Adrenal gland (tissue), 12 donors: ENCODE results near the gene SEMA3G. TPM values are rescaled to one million over a fixed set of nuclear protein-coding genes. Genes with fewer than 3 reads are reported as not detected.

Source experiments
- DNase-seq, 7 donors: peaks; one replicate each; pipeline ENCODE4 v3.0.0-alpha.2; 2019 to 2020
- H3K27ac ChIP-seq, 5 donors: fragments of 200-600 bp; sonication (generic) in 4 of 5; 1 replicate in 3 of 5; 2 replicates in 2 of 5; pipeline versions ENCODE4 v1.5.1 to v1.8.0; 2016 to 2020; ENCODE audit warnings: mild to moderate bottlenecking in 1 of 5
- H3K27me3 ChIP-seq: fragments of 200-600 bp; 2 replicates; pipeline ENCODE4 v1.8.0; 2021
- H3K36me3 ChIP-seq, 2 donors: fragments of 200-600 bp; replicated peaks in 1 of 2; 1 replicate in 1 of 2; 2 replicates in 1 of 2; pipeline versions ENCODE4 v1.5.1 to v1.8.0; 2018 to 2022
- H3K4me1 ChIP-seq, 2 donors: fragments of 200-600 bp; replicated peaks in 1 of 2; 1 replicate in 1 of 2; 2 replicates in 1 of 2; pipeline versions ENCODE4 v1.5.1 to v1.8.0; 2018 to 2021
- H3K4me3 ChIP-seq, 4 donors: fragments of 200-600 bp; sonication (generic) in 3 of 4; one replicate each; pipeline ENCODE4 v1.5.1; 2016 to 2018
- H3K9me3 ChIP-seq, 3 donors: fragments of 200-600 bp; sonication (generic) in 1 of 3; replicated peaks in 1 of 3; 1 replicate in 2 of 3; 2 replicates in 1 of 3; pipeline versions ENCODE4 v1.5.1 to v1.8.0; 2016 to 2021
- CTCF ChIP-seq, 6 experiments: fragments of 450-650 bp in 4 of 6; fragments of 200-600 bp in 2 of 6; sonication (generic) in 1 of 6; IDR thresholded peaks; 1 replicate in 5 of 6; 2 replicates in 1 of 6; pipeline versions ENCODE4 v1.5.1 to v1.8.0; 2016 to 2021; ENCODE audit warnings: antibody characterized with exemption in 6 of 6, mild to moderate bottlenecking in 2 of 6, moderate library complexity in 1 of 6
- POLR2A ChIP-seq, 2 donors: fragments of 450-650 bp; IDR thresholded peaks; one replicate each; pipeline ENCODE4 v1.6.1; 2017; ENCODE audit warnings: antibody characterized with exemption in 2 of 2, mild to moderate bottlenecking in 2 of 2, moderate library complexity in 1 of 2
- WGBS, 4 donors: extraction: QIAGEN DNeasy Blood & Tissue Kit in 2 of 4; methylation state at CpG; one replicate each; pipeline versions ENCODE4 v1.1.5 to v1.1.7; 2013 to 2017; 5-methylcytosine and 5-hydroxymethylcytosine counted together
- intact Hi-C, 2 donors: fragments of 100-400 bp; cut with DNase I; formaldehyde crosslinking; loops; one replicate each; pipeline versions ENCODE4 v1.14.1 to v1.15.0; 2022 to 2023
- polyA plus RNA-seq, 3 donors: library from polyadenylated mRNA; stranded (reverse); fragments of 200-250 nt in 2 of 3; fragments of 350-450 nt in 1 of 3; fragmentation: Illumina TruSeq in 1 of 3; extraction: RNeasy Lipid Tissue Mini Kit (QIAGEN cat#74804) in 1 of 3; gene quantifications; one replicate each; pipeline ENCODE4 v1.2.3, GENCODE V29; 2013 to 2014
- total RNA-seq, 9 donors: library from RNA; depleted of rRNA in 4 of 9; stranded (reverse); fragments of >200 nt in 4 of 9; fragments of 120-200 nt in 1 of 9; fragmentation: NEBNext Ultra II Directional in 1 of 9; extraction: Animal tissue kit (Norgen Biotek cat#: 25700) in 1 of 9; gene quantifications; one replicate each; pipeline versions ENCODE4 v1.1.0 to v1.2.4, GENCODE V29; 2013 to 2023
- donor health status: healthy with polysubstance abuse.
- donor health status: Bipolar disorder and iron deficiency.
- donor health status: DM: yes; HTN: yes; CAD: no.
- donor health status: DM: no; HTN: no; CAD: no.
- donor health status: DM: no; HTN: no; CAD: no.
- donor health status: DM: yes; HTN: yes; CAD: no.

SEMA3G gene
- total and polyA plus RNA-seq, 12 donors, result 0.81 to 6.8 (median 2.9) TPM

DNA sequence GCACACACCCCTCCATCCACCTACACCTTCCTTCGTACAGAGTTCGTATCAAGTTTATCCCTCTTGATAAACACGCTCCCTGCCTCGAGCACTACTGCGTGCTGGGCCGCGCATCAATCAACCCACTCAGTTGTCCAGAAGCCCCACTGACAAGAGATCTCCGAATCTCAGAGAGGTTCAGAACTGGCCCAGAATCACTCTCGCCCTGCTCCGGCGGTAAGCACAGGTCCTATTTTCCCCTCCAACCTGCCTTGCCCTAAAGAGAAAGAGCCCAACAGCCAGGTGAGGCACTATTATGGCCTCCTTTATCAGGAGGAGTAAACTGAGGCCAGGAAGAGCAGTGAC, 10.0 kb upstream of the SEMA3G start:
- WGBS, 4 donors, result 39 to 43% (median 41%) methylated on average over 11 of the region's 11 CpGs
- TF ChIP-seq POLR2A (IDR thresholded peaks at IDR 0.05) (peak in 1 of 2 donors; percentile 5), CTCF (IDR thresholded peaks at IDR 0.05) (no peak)
- H3K9me3 ChIP-seq, result no peaks in the 10 kb centered on the region
- intact Hi-C loops, result no loop called here
- peaks cover 5 to 31% of the 10 kb centered on the region in 2 donors for H3K4me1 ChIP-seq
- H3K4me3 ChIP-seq, result peak overlapping the region in 3 of 4 donors; percentile 56 to 89 (median 78)
- H3K27me3 ChIP-seq, result no peaks in the 10 kb centered on the region
- H3K27ac ChIP-seq, result peak overlapping the region in 4 of 5 donors; percentile 63 to 91 (median 78)
- H3K36me3 ChIP-seq, result peaks cover 0 to 24% of the 10 kb centered on the region in 2 donors
- no peak for DNase-seq

- 56 to 64% (median 58%) methylated on average over 8 of the region's 8 CpGs for WGBS, 4 donors
- peaks cover 5 to 31% of the 10 kb centered on the region in 2 donors for H3K4me1 ChIP-seq
- peak overlapping the region in 3 of 5 donors; percentile 63 to 91 (median 87) for H3K27ac ChIP-seq
- peak in 1 of 7 donors; percentile 57 for DNase-seq
- H3K9me3 ChIP-seq, result no peaks in the 10 kb centered on the region
- no peaks in the 10 kb centered on the region for H3K27me3 ChIP-seq
- TF ChIP-seq CTCF (IDR thresholded peaks at IDR 0.05) (no peak), POLR2A (IDR thresholded peaks at IDR 0.05) (no peak)
- intact Hi-C loops, result no loop called here
- H3K36me3 ChIP-seq, result peaks cover 0 to 20% of the 10 kb centered on the region in 2 donors
- H3K4me3 ChIP-seq, result peak overlapping the region in 1 of 4 donors; percentile 89
These were observed 9.5 kb upstream of the SEMA3G start for GRCh38 chr3:52454250-52454937.

DNA sequence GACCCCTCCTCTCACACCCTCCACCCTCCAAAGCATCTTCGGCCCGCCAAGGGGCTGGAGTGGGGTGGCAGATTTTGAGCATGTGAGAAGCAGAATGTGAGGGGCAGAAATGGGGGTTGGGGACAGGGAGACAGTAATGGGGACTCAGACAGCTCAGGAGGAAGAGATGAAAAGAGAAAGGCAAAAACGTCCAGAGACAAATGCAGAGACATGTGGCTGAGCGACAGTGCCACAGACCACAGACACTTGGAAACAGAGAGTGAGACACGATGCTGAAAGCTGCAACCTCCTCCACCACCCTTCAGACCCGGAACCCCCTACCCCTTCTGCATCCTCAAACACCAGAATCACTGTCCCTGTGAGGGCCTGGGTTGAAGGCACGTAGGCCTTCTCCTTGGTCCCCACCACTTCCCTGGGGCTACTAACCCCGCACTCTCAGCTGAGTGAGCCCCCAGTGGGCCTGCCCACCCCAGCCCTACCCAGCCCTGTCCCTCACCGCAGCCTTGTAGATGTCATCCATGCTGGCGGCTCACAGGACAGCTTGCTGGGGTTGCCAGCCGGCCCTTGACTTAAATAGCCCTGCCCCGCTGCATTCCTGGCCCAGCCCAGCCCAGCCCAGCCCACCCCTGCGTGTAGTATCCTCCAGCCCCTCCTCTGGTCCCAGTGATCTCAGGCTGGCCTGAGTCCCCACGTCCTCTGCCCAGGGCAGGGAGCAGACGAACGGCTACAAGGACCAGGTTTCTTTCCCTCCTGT, 8.8 kb upstream of the SEMA3G start, which contains the start of gene TNNC1:
Gene TNNC1, minus strand, starts transcription at position 546 of the 754 bp plus-strand sequence. Its CDS starts 26 bp downstream, at position 520.
- WGBS, 4 donors, result 68 to 78% (median 75%) methylated on average over 13 to 16 of the region's 16 CpGs
- DNase-seq, result no peak
- TF ChIP-seq CTCF (IDR thresholded peaks at IDR 0.05) (no peak), POLR2A (IDR thresholded peaks at IDR 0.05) (no peak)
- intact Hi-C loops, result no loop called here
- H3K27me3 ChIP-seq, result no peaks in the 10 kb centered on the region
- H3K36me3 ChIP-seq, result peaks cover 0 to 13% of the 10 kb centered on the region in 2 donors
- peak within 1 kb of the TSS in 4 of 5 donors; percentile 63 to 91 (median 78) for H3K27ac ChIP-seq
- peak within 1 kb of the TSS in 1 of 4 donors; percentile 89 for H3K4me3 ChIP-seq
- peaks cover 5 to 31% of the 10 kb centered on the region in 2 donors for H3K4me1 ChIP-seq
- H3K9me3 ChIP-seq, result no peaks in the 10 kb centered on the region

DNA sequence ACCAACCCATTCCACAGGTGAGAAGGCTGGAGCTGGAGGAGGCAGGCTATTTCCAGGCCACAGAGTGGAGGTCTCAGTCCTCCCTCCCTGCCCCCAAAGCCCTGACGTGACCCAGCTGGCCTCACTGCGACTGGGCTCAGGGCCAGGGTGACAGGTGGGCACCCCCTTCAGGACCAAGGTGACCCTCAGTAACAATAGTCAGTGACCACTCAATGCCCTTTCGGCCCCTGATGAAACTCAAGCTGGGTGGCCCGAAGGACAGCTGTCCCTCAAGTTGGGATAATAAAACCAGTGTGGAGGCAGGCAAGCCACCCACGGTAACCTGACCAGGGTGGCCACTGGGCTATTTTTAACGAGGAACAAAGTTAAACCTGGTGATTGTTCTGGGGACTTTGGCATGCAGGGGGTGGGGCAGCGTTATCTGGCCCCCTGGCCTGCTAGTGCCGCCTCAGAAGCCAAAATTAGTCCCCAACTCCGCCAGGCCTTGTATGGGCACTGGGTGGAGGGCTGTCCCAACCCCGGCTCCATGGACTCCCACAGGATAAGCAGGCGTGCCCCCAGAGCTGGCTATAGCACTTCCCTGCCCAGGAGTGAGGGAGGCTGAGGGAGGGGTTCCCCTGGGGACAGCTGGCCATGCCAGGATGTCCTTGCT, 7.8 kb upstream of the SEMA3G start:
- Histone ChIP-seq H3K4me1 (peaks cover 5 to 27% of the 10 kb centered on the region in 2 donors), H3K27me3 (no peaks in the 10 kb centered on the region), H3K36me3 (peaks cover 0 to 3% of the 10 kb centered on the region in 2 donors), H3K27ac (no peak overlapping the region), H3K4me3 (no peak overlapping the region), H3K9me3 (no peaks in the 10 kb centered on the region)
- no peak for TF ChIP-seq CTCF (IDR thresholded peaks at IDR 0.05)
- no peak for TF ChIP-seq POLR2A (IDR thresholded peaks at IDR 0.05)
- 77 to 100% (median 86%) methylated on average over 4 to 11 of the region's 11 CpGs for WGBS, 4 donors
- no peak for DNase-seq
- intact Hi-C loops, result no loop called here
